CD4-positive, alpha-beta T cell treated with Interleukin-6 for 4 hours (primary cell): ENCODE measurements around the gene PRSS33.

ENCODE experiments used
- DNase-seq: peaks from one replicate; pipeline ENCODE4 v3.0.0-alpha.2; 2020; ENCODE audit warnings: mixed read lengths

Gene PRSS33

GRCh38 chr16:2795395-2796143, 8.2 kb upstream of the PRSS33 start:
- no peak for DNase-seq

GRCh38 chr16:2792940-2793339, 5.6 kb upstream of the PRSS33 start:
- no peak for DNase-seq

GRCh38 chr16:2791174-2791573, 3.8 kb upstream of the PRSS33 start:
- DNase-seq = no peak

- no peak for DNase-seq
These were observed 3.3 kb upstream of the PRSS33 start for GRCh38 chr16:2790631-2791030.

GRCh38 chr16:2787961-2788360, 601 bp upstream of the PRSS33 start:
- DNase-seq = no peak

- no peak for DNase-seq
These were observed 571 bp downstream of the PRSS33 start for GRCh38 chr16:2786826-2787151.

GRCh38 chr16:2786061-2786825, 1.1 kb downstream of the PRSS33 start:
- no peak for DNase-seq

GRCh38 chr16:2785101-2785991, 2.0 kb downstream of the PRSS33 start:
- DNase-seq = peak; percentile 55

- DNase-seq = no peak
These were observed 2.8 kb downstream of the PRSS33 start for GRCh38 chr16:2784358-2785100.

GRCh38 chr16:2783581-2784357, 3.6 kb downstream of the PRSS33 start:
- no peak for DNase-seq

- DNase-seq = no peak
These were observed 4.6 kb downstream of the PRSS33 start for GRCh38 chr16:2782583-2783351.

- no peak for DNase-seq
These were observed 7.1 kb downstream of the PRSS33 start for GRCh38 chr16:2779978-2780898.

GRCh38 chr16:2779151-2779920, 8.0 kb downstream of the PRSS33 start:
- no peak for DNase-seq

GRCh38 chr16:2778630-2778958, 8.8 kb downstream of the PRSS33 start:
- DNase-seq = no peak

- peak; percentile 51 for DNase-seq
These were observed 9.3 kb downstream of the PRSS33 start for GRCh38 chr16:2777903-2778629.

- peak; percentile 91 for DNase-seq
These were observed 10.0 kb downstream of the PRSS33 start, which contains the start of gene ELOB for GRCh38 chr16:2777231-2777902. Gene ELOB (minus strand): TSS chr16:2777280. CDS start chr16:2777239, 41 bp downstream.

GRCh38 chr16:2776500-2777139, 10.7 kb downstream of the PRSS33 start:
- no peak for DNase-seq
